BE2C (cell line): ENCODE measurements around the gene HPCAL1.

ENCODE experiments used
- DNase-seq: peaks from one replicate; pipeline ENCODE4 v3.0.0-alpha.2; 2020
- H3K27me3 ChIP-seq: fragments of 250-450 bp; sonication (Bioruptor Pico); 2 replicates; pipeline ENCODE4 v1.5.1; 2020; ENCODE audit warnings: mild to moderate bottlenecking
- H3K36me3 ChIP-seq: fragments of 250-450 bp; sonication (Bioruptor Pico); 2 replicates; pipeline ENCODE4 v1.5.1; 2020; ENCODE audit warnings: mild to moderate bottlenecking
- H3K4me1 ChIP-seq: fragments of 250-450 bp; sonication (Bioruptor Pico); 2 replicates; pipeline ENCODE4 v1.5.1; 2020
- H3K4me3 ChIP-seq: 2 replicates; pipeline ENCODE4 v1.5.1; 2011; ENCODE audit warnings: low read depth, low read length
- H3K9me3 ChIP-seq: fragments of 250-450 bp; sonication (Bioruptor Pico); 2 replicates; pipeline ENCODE4 v1.5.1; 2020
- CTCF ChIP-seq: IDR thresholded peaks from 2 replicates; pipeline ENCODE4 v1.5.1; 2012; ENCODE audit warnings: mild to moderate bottlenecking, low read depth, low read length

HPCAL1 gene

GRCh38 chr2:10338270-10339188, 35.8 kb downstream of the HPCAL1 start:
- Histone ChIP-seq H3K4me3 (no peak overlapping the region), H3K36me3 (peaks cover 4% of the 10 kb centered on the region; the same call in 1 of the 2 replicates), H3K9me3 (peaks cover 3% of the 10 kb centered on the region; the same call in 1 of the 2 replicates), H3K4me1 (peaks cover 4% of the 10 kb centered on the region; the same call in 1 of the 2 replicates), H3K27me3 (no peaks in the 10 kb centered on the region)
- no peak for DNase-seq
- TF ChIP-seq CTCF, result no peak

- peaks cover 3% of the 10 kb centered on the region; the same call in 1 of the 2 replicates for H3K9me3 ChIP-seq
- H3K4me3 ChIP-seq, result no peak overlapping the region
- H3K27me3 ChIP-seq, result no peaks in the 10 kb centered on the region
- peaks cover 4% of the 10 kb centered on the region; the same call in 1 of the 2 replicates for H3K36me3 ChIP-seq
- DNase-seq, result no peak
- peaks cover 7% of the 10 kb centered on the region for H3K4me1 ChIP-seq
- no peak for TF ChIP-seq CTCF
Observed at GRCh38 chr2:10339647-10340592, 37.2 kb downstream of the HPCAL1 start.

GRCh38 chr2:10340593-10340975, 37.9 kb downstream of the HPCAL1 start:
- no peak for DNase-seq
- Histone ChIP-seq H3K9me3 (no peaks in the 10 kb centered on the region), H3K4me1 (peaks cover 12% of the 10 kb centered on the region), H3K36me3 (no peaks in the 10 kb centered on the region), H3K27me3 (no peaks in the 10 kb centered on the region), H3K4me3 (no peak overlapping the region)
- no peak for TF ChIP-seq CTCF

- DNase-seq, result no peak
- Histone ChIP-seq H3K4me3 (no peak overlapping the region), H3K36me3 (no peaks in the 10 kb centered on the region), H3K27me3 (no peaks in the 10 kb centered on the region), H3K9me3 (no peaks in the 10 kb centered on the region), H3K4me1 (peaks cover 16% of the 10 kb centered on the region)
- no peak for TF ChIP-seq CTCF
Observed at GRCh38 chr2:10341193-10341592, 38.5 kb downstream of the HPCAL1 start.

GRCh38 chr2:10342245-10342951, 39.7 kb downstream of the HPCAL1 start:
- Histone ChIP-seq H3K4me3 (no peak overlapping the region), H3K27me3 (no peaks in the 10 kb centered on the region), H3K4me1 (peaks cover 24% of the 10 kb centered on the region), H3K9me3 (no peaks in the 10 kb centered on the region), H3K36me3 (no peaks in the 10 kb centered on the region)
- no peak for TF ChIP-seq CTCF
- no peak for DNase-seq
